ENCODE results near the gene FOXR2. TPM values are rescaled to one million over a fixed set of nuclear protein-coding genes. Genes with fewer than 3 reads are reported as not detected.

FOXR2 gene
- total RNA-seq (not detected), total RNA-seq (0 to 0.08 (median 0) reads per million in 172 experiments)
- not detected for polyA plus RNA-seq (2013, experiment 1 of 2)
- not detected for polyA plus RNA-seq (2013, experiment 2 of 2)

GRCh38 chrX:55623100-55623499, at the start of gene FOXR2:
Gene FOXR2, plus strand, starts transcription at chrX:55623400. Its CDS starts 312 bp downstream, at chrX:55623712.
- H3K27ac ChIP-seq (ENCODE audit: low read depth in 1 of 2, low read length in 2 of 2): no peak within 1 kb of the TSS
- no peak for DNase-seq
- H3K9me3 Mint-ChIP-seq: no peaks in the 10 kb centered on the region
- H3K4me1 Mint-ChIP-seq (ENCODE audit: low read depth): no peaks in the 10 kb centered on the region
- H3K27ac Mint-ChIP-seq: no peak within 1 kb of the TSS
- ChIA-PET POLR2A (no interaction called here), CTCF (no interaction called here)
- H3K36me3 Mint-ChIP-seq (ENCODE audit: low read depth): no peaks in the 10 kb centered on the region
- ATAC-seq (ENCODE audit: poor library complexity): no peak
- H3K4me3 ChIP-seq (ENCODE audit: low read length): no peak within 1 kb of the TSS
- no peaks in the 10 kb centered on the region for H3K36me3 ChIP-seq (ENCODE audit: insufficient read depth, low read length)
- H3K27me3 ChIP-seq (ENCODE audit: control insufficient read depth in 1 of 2, insufficient read depth in 2 of 2, low read length in 2 of 2): no peaks in the 10 kb centered on the region
- no peaks in the 10 kb centered on the region for H3K4me1 ChIP-seq (ENCODE audit: insufficient read depth, low read length)
- intact Hi-C loops (cut with DNase I, micrococcal nuclease): no loop called here
- no peaks in the 10 kb centered on the region for H3K27me3 Mint-ChIP-seq
- TF ChIP-seq CTCF (IDR thresholded peaks at IDR 0.05): no peak
- H3K4me3 Mint-ChIP-seq: no peak within 1 kb of the TSS
- no peaks in the 10 kb centered on the region for H3K9me3 ChIP-seq (ENCODE audit: control insufficient read depth in 1 of 2, insufficient read depth in 1 of 2, low read length in 2 of 2)

- intact Hi-C loops (cut with DNase I, micrococcal nuclease): no loop called here
- no peak for TF ChIP-seq CTCF (IDR thresholded peaks at IDR 0.05)
- Histone ChIP-seq H3K36me3 (ENCODE audit: insufficient read depth, low read length) (no peaks in the 10 kb centered on the region), H3K9me3 (ENCODE audit: control insufficient read depth in 1 of 2, insufficient read depth in 1 of 2, low read length in 2 of 2) (peaks cover 0 to 4% of the 10 kb centered on the region in 2 experiments), H3K4me1 (ENCODE audit: insufficient read depth, low read length) (no peaks in the 10 kb centered on the region), H3K27ac (ENCODE audit: low read depth in 1 of 2, low read length in 2 of 2) (no peak overlapping the region), H3K27me3 (ENCODE audit: control insufficient read depth in 1 of 2, insufficient read depth in 2 of 2, low read length in 2 of 2) (no peaks in the 10 kb centered on the region), H3K4me3 (ENCODE audit: low read length) (no peak overlapping the region)
- Mint-ChIP-seq H3K27me3 (no peaks in the 10 kb centered on the region), H3K36me3 (ENCODE audit: low read depth) (no peaks in the 10 kb centered on the region), H3K27ac (no peak overlapping the region), H3K4me1 (ENCODE audit: low read depth) (no peaks in the 10 kb centered on the region), H3K4me3 (no peak overlapping the region), H3K9me3 (peaks cover 5% of the 10 kb centered on the region)
- no peak for DNase-seq
- ChIA-PET POLR2A (no interaction called here), CTCF (no interaction called here)
- no peak for ATAC-seq (ENCODE audit: poor library complexity)
Observed at GRCh38 chrX:55579115-55579514, 44.1 kb upstream of the FOXR2 start.

- Mint-ChIP-seq H3K4me1 (ENCODE audit: low read depth) (no peaks in the 10 kb centered on the region), H3K27ac (no peak overlapping the region), H3K36me3 (ENCODE audit: low read depth) (no peaks in the 10 kb centered on the region), H3K27me3 (no peaks in the 10 kb centered on the region), H3K4me3 (no peak overlapping the region), H3K9me3 (peaks cover 5% of the 10 kb centered on the region)
- no peak for ATAC-seq (ENCODE audit: poor library complexity)
- intact Hi-C loops (cut with DNase I, micrococcal nuclease): no loop called here
- ChIA-PET CTCF (no interaction called here), POLR2A (no interaction called here)
- DNase-seq: no peak
- no peaks in the 10 kb centered on the region for H3K36me3 ChIP-seq (ENCODE audit: insufficient read depth, low read length)
- no peak for TF ChIP-seq CTCF (IDR thresholded peaks at IDR 0.05)
- H3K4me3 ChIP-seq (ENCODE audit: low read length): no peak overlapping the region
- no peaks in the 10 kb centered on the region for H3K4me1 ChIP-seq (ENCODE audit: insufficient read depth, low read length)
- H3K27ac ChIP-seq (ENCODE audit: low read depth in 1 of 2, low read length in 2 of 2): no peak overlapping the region
- peaks cover 0 to 4% of the 10 kb centered on the region in 2 experiments for H3K9me3 ChIP-seq (ENCODE audit: control insufficient read depth in 1 of 2, insufficient read depth in 1 of 2, low read length in 2 of 2)
- no peaks in the 10 kb centered on the region for H3K27me3 ChIP-seq (ENCODE audit: control insufficient read depth in 1 of 2, insufficient read depth in 2 of 2, low read length in 2 of 2)
Observed at GRCh38 chrX:55582447-55582846, 40.8 kb upstream of the FOXR2 start.

Data from CD4-positive, alpha-beta T cell (primary cell).